Stimulated activated CD8-positive, alpha-beta memory T cell treated with anti-CD3 and anti-CD28 coated beads, Interleukin-15, amount 100 ng/mL, for 48 hours (primary cell): Measurements from ENCODE around the gene JAZF1.

Source experiments
- DNase-seq, 2 donors: peaks; one replicate each; pipeline ENCODE4 v3.0.0-alpha.2; 2020; ENCODE audit warnings: low read depth in 2 of 2

JAZF1 gene

GRCh38 chr7:28106321-28106829 is 74.2 kb downstream of the JAZF1 start:
- DNase-seq, result no peak

GRCh38 chr7:28105234-28105633 is 75.4 kb downstream of the JAZF1 start:
- no peak for DNase-seq

DNA sequence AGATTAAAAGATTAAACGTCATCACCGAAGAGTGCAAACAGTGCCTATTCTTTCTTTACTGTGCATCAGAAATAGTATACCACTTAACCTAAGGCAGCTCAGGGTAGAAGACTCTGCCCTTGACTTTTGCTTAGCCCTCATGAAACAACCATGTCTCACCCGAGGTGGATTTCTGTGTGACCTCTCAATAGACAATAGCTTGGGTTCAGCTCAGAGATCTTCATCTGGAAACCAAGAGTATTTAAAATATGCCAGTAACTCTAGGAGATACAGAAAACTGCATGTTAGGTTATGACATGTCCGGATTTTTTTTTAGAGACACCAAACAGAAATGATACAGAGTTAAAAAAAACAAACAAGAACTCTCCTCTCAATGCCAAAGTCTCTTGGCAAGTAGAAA is 75.8 kb downstream of the JAZF1 start:
- no peak for DNase-seq

GRCh38 chr7:28104041-28104541 is 76.5 kb downstream of the JAZF1 start:
- no peak for DNase-seq

DNA sequence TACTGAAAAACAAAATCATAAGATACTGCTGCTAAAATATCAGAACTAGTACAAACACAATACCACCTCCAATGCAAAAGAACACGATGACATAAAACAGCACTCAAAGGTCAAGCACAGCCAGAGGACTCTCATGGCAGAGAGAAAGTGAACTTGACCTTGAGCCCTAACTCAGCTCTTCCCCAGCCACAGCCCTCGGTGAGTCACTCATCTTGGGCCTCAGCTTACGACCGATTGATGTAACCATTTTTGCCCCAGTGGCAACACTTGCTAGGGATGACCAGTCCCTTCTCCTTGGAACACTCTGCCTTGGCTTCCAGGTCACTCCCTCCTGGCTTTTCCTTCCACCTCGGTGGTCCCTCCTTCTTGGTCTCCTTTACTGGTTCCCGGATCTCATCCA is 77.8 kb downstream of the JAZF1 start:
- no peak for DNase-seq

GRCh38 chr7:28096713-28097112 is 83.9 kb downstream of the JAZF1 start:
- DNase-seq, result peak in 1 of 2 donors; percentile 9

GRCh38 chr7:28095231-28095630 is 85.4 kb downstream of the JAZF1 start:
- DNase-seq, result no peak

DNA sequence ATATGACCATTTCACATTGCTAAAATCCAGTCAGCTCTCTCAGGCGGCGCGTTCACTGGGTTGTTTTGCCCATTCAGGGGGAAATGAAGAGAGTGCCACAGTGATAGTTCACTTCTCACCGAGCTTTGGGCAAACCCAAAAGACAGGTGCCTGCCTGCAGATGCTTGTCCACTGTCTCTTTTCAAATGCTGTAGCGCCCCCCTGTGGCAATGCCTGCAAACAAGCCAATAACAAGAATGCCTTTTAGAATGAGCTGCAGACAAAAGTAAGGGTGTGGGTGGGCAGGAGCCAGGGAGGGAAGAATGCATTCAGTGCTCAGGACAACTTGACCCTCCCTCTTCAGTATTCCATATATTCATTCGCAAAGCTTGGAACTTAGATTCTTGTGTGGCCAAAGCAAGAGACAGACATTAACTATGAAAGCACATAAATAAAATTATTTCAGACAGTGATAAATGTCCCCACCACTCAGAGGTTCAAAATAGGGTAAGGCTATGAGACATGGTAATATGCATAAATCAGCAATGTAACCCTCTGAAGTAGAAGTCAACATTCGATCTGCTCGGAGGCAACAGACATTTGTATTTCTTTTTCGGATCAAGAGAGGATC is 86.9 kb downstream of the JAZF1 start:
- peak; percentile 39 to 50 for DNase-seq

DNA sequence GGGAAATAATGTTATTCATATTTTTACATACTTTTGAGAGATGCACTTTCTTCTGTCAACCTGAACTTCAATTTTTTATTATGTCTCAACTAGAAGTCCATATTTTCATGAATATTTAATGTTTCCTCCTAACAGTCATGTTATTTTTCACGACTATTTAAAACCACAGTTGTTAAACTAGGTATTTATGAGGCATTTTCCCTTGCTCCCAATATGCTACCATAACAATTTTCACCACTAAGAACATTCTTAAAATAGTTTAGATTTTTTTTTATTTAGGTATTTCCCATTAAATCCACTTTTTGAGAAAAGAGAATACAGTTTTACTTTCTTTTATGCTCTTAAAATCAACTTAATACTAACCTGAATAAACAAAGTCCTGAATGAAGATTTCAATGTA is 89.4 kb downstream of the JAZF1 start:
- no peak for DNase-seq

GRCh38 chr7:28088901-28089714 is 91.5 kb downstream of the JAZF1 start:
- DNase-seq, result no peak

- DNase-seq, result no peak
Observed at GRCh38 chr7:28088032-28088431, 92.6 kb downstream of the JAZF1 start.

DNA sequence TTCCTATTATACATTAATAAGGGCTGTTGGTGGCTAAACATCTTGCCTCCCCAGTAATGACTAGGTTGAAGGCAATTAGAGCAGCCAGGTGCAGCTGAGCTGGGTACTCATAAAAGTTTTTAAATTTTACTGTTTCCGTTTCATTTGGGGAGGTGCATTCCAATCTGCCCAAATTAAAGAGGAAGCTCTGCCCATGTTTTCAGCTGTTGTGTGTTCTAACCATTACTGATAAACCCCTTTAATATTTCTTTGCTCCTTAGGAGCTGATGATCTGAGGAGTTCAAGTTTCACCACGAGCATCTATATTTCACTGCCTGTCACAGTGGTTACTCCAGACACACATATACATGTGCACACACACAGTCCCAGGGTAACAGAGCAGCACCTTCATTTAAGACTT is 94.4 kb downstream of the JAZF1 start:
- no peak for DNase-seq

DNA sequence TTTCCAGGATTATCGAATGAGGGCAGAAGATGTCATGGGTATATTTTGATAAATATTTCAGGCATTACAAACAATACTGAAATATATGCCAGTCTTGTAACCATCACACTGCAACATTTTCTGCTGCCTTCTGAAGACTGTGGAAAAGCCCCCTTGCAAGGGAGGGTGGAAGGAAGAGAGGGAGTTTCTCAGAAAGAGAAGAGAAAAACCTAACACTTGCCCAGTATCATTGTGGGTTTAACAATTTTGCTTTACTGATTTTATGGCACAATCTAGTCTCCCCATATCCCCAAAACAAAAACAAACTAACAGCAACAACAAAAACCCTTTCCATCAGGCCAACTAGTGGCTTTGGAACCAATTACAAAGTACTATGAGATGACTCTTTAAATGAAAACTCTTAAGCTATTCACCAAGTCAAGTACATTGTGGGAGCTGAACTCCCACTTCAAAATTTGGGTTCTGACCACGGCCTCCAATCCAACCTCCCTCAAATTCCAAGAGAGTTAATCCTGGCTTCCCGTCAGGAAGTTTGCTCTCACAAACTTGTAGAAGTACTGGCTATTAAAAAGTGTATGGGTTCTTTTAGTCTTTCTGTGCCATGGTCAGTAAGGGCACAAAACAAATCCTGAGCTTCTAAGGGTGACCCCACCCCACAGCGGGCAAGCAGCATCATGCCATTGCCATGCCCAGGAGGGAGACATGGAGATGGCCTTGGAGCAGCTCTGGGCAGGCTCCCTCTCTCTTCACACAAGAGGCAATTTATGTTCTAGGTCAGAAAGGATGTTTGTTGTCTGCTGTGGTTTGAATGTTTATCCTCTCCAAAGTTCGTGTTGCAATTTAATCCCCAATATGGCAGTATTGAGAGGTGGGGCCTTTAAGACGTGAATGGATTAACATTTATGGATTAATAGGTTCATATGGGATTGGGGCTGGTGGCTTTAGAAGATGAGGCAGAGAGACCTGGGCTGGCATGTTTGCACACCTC is 96.3 kb downstream of the JAZF1 start:
- DNase-seq, result no peak

GRCh38 chr7:28083164-28083997 is 97.2 kb downstream of the JAZF1 start:
- no peak for DNase-seq

DNA sequence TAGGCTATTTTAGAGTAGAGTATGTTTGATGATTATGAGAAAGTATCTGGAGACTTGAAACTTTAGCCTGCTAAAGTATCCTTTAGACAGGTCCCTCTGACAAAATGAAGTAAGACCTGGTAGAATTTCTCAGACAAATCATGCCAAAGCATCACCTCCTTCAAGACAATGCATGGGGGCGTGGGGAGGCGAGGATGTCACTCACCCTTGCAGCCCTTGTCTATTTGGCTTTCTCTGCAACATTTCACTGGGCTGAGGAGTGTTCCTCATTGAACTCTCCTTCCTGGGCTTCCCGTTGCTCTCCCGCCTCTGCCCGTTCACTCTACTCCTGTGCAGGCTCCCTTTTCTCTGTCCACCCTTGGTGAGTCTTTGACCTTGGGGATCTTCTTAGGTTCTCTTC is 98.5 kb downstream of the JAZF1 start:
- no peak for DNase-seq

GRCh38 chr7:28081016-28081415 is 99.6 kb downstream of the JAZF1 start:
- DNase-seq, result no peak

- DNase-seq, result peak; percentile 7 to 8
Observed at GRCh38 chr7:28078036-28078901, 102.3 kb downstream of the JAZF1 start.

DNA sequence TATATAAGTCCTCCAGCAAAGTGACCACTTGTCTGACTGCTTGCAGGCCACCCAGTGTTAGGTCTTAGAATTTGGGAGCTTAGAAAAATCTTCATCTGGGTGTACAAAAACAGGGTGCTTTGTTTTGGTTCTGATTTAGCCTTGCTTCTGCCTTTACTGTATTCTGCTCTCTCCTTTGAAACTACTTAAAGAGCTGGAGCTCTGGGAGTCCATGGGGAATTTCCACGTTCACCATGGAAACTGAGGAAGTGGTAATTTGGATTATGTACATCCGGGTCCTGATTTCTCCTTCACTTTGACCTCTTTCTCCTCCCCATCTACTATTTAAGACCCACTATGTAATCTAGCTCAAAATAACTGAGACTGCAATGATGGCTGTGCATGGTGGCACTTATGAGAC is 103.0 kb downstream of the JAZF1 start:
- DNase-seq, result no peak

DNA sequence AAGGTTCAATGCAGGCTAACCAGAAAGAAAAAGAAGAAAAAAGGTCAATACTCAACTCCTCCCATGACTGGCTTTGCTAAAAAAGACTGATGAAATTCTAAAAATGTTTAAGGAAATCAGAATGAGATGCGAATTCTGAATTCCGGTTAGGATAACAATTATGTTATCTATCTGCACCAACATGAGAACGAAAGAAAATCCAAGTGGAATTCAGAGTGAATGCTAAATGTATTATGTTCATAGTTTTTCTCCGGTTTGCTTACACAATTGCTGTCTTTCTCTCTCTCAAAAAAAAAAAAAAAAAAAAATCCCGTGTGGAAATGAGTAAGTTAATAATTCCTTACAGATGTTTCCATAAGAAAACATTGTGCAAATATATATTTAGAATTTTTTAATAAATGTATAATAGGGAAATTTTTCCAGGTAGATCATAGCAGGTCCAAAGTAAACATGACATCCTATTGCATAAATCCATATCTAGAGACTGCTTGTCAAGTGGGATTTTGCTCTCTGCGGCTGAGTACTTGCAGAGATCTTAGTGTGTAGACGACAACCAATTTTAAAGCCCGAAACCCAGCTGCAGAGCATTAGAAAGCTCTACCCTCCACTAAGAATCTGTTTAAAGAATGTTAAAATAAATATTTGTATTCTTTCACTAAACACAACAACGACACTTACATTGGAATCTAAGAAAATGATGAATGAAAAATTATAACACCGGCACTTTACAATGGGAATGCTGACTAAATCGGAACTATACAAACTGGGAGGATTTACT is 104.0 kb downstream of the JAZF1 start:
- no peak for DNase-seq
